ENCODE measurements around the gene ZNF438.
"Not testable (repeated sequence)": the region's sequence is repeated elsewhere in the genome, so short reads cannot be mapped to it uniquely, and the experiment has no call there.

ZNF438 gene

GRCh38 chr10:31031205-31031557 lies 484 bp downstream of the ZNF438 start:
- H2AFZ ChIP-seq (ENCODE audit: low read depth) = peak overlapping the region; percentile 90
- peak overlapping the region; percentile 96 for H3K4me2 ChIP-seq
- H3K27me3 ChIP-seq (ENCODE audit: insufficient read depth, low read depth) = no peaks in the 10 kb centered on the region
- peak overlapping the region; percentile 98 for H3K9ac ChIP-seq
- H4K20me1 ChIP-seq (ENCODE audit: insufficient read depth) = no peaks in the 10 kb centered on the region
- H3K36me3 ChIP-seq (ENCODE audit: insufficient read depth) = no peaks in the 10 kb centered on the region
- peak overlapping the region; percentile 10 for H3K4me3 ChIP-seq (IDR thresholded peaks at IDR 0.05; ENCODE audit: insufficient read depth, low read depth, low read length)
- H3K4me1 ChIP-seq (ENCODE audit: low read depth, poor library complexity, severe bottlenecking) = peaks cover 41% of the 10 kb centered on the region
- peak overlapping the region; percentile 98 for H3K27ac ChIP-seq
- H3K79me2 ChIP-seq (ENCODE audit: insufficient read depth, low read depth) = no peaks in the 10 kb centered on the region
- no peak for TF ChIP-seq CTCF (conservative IDR thresholded peaks at IDR 0.05; ENCODE audit: low read depth, low read length)

- no peaks in the 10 kb centered on the region for H3K27me3 ChIP-seq (ENCODE audit: insufficient read depth, low read depth)
- peaks cover 41% of the 10 kb centered on the region for H3K4me1 ChIP-seq (ENCODE audit: low read depth, poor library complexity, severe bottlenecking)
- no peak overlapping the region for H3K27ac ChIP-seq
- no peak for TF ChIP-seq CTCF (conservative IDR thresholded peaks at IDR 0.05; ENCODE audit: low read depth, low read length)
- H3K9ac ChIP-seq = peak overlapping the region; percentile 98; the same call in 1 of the 2 replicates
- H3K36me3 ChIP-seq (ENCODE audit: insufficient read depth) = no peaks in the 10 kb centered on the region
- H3K4me3 ChIP-seq (IDR thresholded peaks at IDR 0.05; ENCODE audit: insufficient read depth, low read depth, low read length) = peak overlapping the region; percentile 10
- H4K20me1 ChIP-seq (ENCODE audit: insufficient read depth) = no peaks in the 10 kb centered on the region
- H3K4me2 ChIP-seq = peak overlapping the region; percentile 96
- peak overlapping the region; percentile 90 for H2AFZ ChIP-seq (ENCODE audit: low read depth)
- no peaks in the 10 kb centered on the region for H3K79me2 ChIP-seq (ENCODE audit: insufficient read depth, low read depth)
Measured at GRCh38 chr10:31030800-31031199, 865 bp downstream of the ZNF438 start.

DNA sequence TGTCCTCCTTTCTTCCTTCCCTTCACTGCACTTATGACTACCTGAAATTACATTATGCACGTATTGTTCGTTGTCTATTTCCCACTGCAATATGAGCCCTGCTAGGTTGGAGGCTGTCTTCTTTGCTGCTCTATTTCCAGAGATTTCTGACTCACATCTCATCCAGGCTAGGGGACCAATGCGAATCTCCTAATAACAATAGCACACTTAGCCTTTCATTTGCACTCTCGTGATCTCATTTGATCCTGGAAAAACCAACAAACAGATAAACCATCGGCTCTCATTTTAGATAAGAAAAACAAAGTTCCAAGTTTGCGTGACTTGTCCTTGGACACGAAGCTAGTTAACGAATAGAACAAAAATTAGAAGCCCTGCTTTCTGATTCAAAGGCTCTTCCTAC lies 1.4 kb downstream of the ZNF438 start:
- no peak for TF ChIP-seq CTCF (conservative IDR thresholded peaks at IDR 0.05; ENCODE audit: low read depth, low read length)
- H3K4me2 ChIP-seq = no peak overlapping the region
- no peak overlapping the region for H2AFZ ChIP-seq (ENCODE audit: low read depth)
- no peak overlapping the region for H3K27ac ChIP-seq
- no peak overlapping the region for H3K4me3 ChIP-seq (IDR thresholded peaks at IDR 0.05; ENCODE audit: insufficient read depth, low read depth, low read length)
- H4K20me1 ChIP-seq (ENCODE audit: insufficient read depth) = no peaks in the 10 kb centered on the region
- no peaks in the 10 kb centered on the region for H3K27me3 ChIP-seq (ENCODE audit: insufficient read depth, low read depth)
- H3K4me1 ChIP-seq (ENCODE audit: low read depth, poor library complexity, severe bottlenecking) = peaks cover 35% of the 10 kb centered on the region
- no peaks in the 10 kb centered on the region for H3K36me3 ChIP-seq (ENCODE audit: insufficient read depth)
- no peak overlapping the region for H3K9ac ChIP-seq
- no peaks in the 10 kb centered on the region for H3K79me2 ChIP-seq (ENCODE audit: insufficient read depth, low read depth)

GRCh38 chr10:31028081-31028480 lies 3.6 kb downstream of the ZNF438 start:
- H3K4me3 ChIP-seq (IDR thresholded peaks at IDR 0.05; ENCODE audit: insufficient read depth, low read depth, low read length) = no peak overlapping the region
- TF ChIP-seq CTCF (conservative IDR thresholded peaks at IDR 0.05; ENCODE audit: low read depth, low read length) = no peak

DNA sequence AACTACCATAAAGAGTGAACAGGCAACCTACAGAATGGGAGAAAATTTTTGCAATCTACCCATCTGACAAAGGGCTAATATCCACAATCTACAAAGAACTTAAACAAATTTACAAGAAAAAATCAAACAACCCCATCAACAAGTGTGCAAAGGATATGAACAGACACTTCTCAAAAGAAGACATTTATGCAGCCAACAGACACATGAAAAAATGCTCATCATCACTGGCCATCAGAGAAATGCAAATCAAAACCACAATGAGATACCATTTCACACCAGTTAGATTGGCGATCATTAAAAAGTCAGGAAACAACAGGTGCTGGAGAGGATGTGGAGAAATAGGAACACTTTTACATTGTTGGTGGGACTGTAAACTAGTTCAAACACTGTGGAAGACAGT lies 5.4 kb downstream of the ZNF438 start:
- H3K27me3 ChIP-seq (ENCODE audit: insufficient read depth, low read depth); H3K4me3 ChIP-seq (IDR thresholded peaks at IDR 0.05; ENCODE audit: insufficient read depth, low read depth, low read length); H2AFZ ChIP-seq (ENCODE audit: low read depth); H3K36me3 ChIP-seq (ENCODE audit: insufficient read depth); H3K4me1 ChIP-seq (ENCODE audit: low read depth, poor library complexity, severe bottlenecking); H4K20me1 ChIP-seq (ENCODE audit: insufficient read depth); H3K27ac ChIP-seq; H3K4me2 ChIP-seq; H3K79me2 ChIP-seq (ENCODE audit: insufficient read depth, low read depth); H3K9ac ChIP-seq: not testable (repeated sequence)

More at GRCh38 chr10:31028081-31028480, 3.6 kb downstream of the ZNF438 start:
- Histone ChIP-seq H3K4me1 (ENCODE audit: low read depth, poor library complexity, severe bottlenecking) (peaks cover 14% of the 10 kb centered on the region), H3K27me3 (ENCODE audit: insufficient read depth, low read depth) (no peaks in the 10 kb centered on the region), H3K4me2 (no peak overlapping the region), H3K79me2 (ENCODE audit: insufficient read depth, low read depth) (no peaks in the 10 kb centered on the region), H3K36me3 (ENCODE audit: insufficient read depth) (no peaks in the 10 kb centered on the region), H3K27ac (no peak overlapping the region), H4K20me1 (ENCODE audit: insufficient read depth) (no peaks in the 10 kb centered on the region), H2AFZ (ENCODE audit: low read depth) (no peak overlapping the region), H3K9ac (no peak overlapping the region)
